KMS-11 (cell line): ENCODE data around the gene CMIP.

ENCODE experiments used
- H2AFZ ChIP-seq: fragments of 200-600 bp; sonication (generic); 2 replicates; pipeline ENCODE4 v1.6.1; 2016; ENCODE audit warnings: antibody characterized with exemption, mixed run types, low read depth
- H3K27ac ChIP-seq: fragments of 200-600 bp; sonication (generic); 2 replicates; pipeline ENCODE4 v1.6.1; 2016; ENCODE audit warnings: mild to moderate bottlenecking, mixed run types
- H3K27me3 ChIP-seq: fragments of 200-600 bp; sonication (generic); 2 replicates; pipeline ENCODE4 v1.6.1; 2017; ENCODE audit warnings: mild to moderate bottlenecking, low read depth, mixed run types, moderate library complexity; ENCODE audit not compliant: insufficient read depth
- H3K36me3 ChIP-seq: fragments of 200-600 bp; sonication (generic); 2 replicates; pipeline ENCODE4 v1.6.1; 2017; ENCODE audit warnings: mild to moderate bottlenecking, mixed run types; ENCODE audit not compliant: insufficient read depth
- H3K4me1 ChIP-seq: fragments of 200-600 bp; sonication (generic); 2 replicates; pipeline ENCODE4 v1.6.1; 2016; ENCODE audit warnings: mild to moderate bottlenecking, low read depth, mixed run types; ENCODE audit not compliant: poor library complexity, severe bottlenecking
- H3K4me2 ChIP-seq: fragments of 200-600 bp; sonication (generic); 2 replicates; pipeline ENCODE4 v1.7.0; 2016; ENCODE audit warnings: mild to moderate bottlenecking, mixed run types
- H3K4me3 ChIP-seq: fragments of 200-600 bp; sonication (generic); IDR thresholded peaks from 2 replicates; pipeline ENCODE4 v1.6.1; 2017; ENCODE audit warnings: low read depth, low read length, mixed read lengths; ENCODE audit not compliant: insufficient read depth
- H3K79me2 ChIP-seq: fragments of 200-600 bp; sonication (generic); 2 replicates; pipeline ENCODE4 v1.6.1; 2016; ENCODE audit warnings: low read depth, mixed run types; ENCODE audit not compliant: insufficient read depth
- H3K9ac ChIP-seq: fragments of 200-600 bp; sonication (generic); 2 replicates; pipeline ENCODE4 v1.6.1; 2016; ENCODE audit warnings: mild to moderate bottlenecking, mixed run types
- H4K20me1 ChIP-seq: fragments of 200-600 bp; sonication (generic); 2 replicates; pipeline ENCODE4 v1.6.1; 2016; ENCODE audit warnings: mild to moderate bottlenecking, mixed run types; ENCODE audit not compliant: insufficient read depth
- CTCF ChIP-seq: fragments of 200-600 bp; sonication (generic); conservative IDR thresholded peaks from 2 replicates; pipeline ENCODE4 v1.6.1; 2017; ENCODE audit warnings: low read depth, mild to moderate bottlenecking, antibody characterized with exemption, low read length, moderate library complexity, mixed read lengths

Gene CMIP

GRCh38 chr16:81569361-81570034, 124.9 kb downstream of the CMIP start:
- Histone ChIP-seq H2AFZ (no peak overlapping the region), H4K20me1 (peaks cover 8% of the 10 kb centered on the region; the same call in 1 of the 2 replicates), H3K9ac (no peak overlapping the region), H3K4me3 (no peak overlapping the region), H3K27me3 (no peaks in the 10 kb centered on the region), H3K4me1 (no peaks in the 10 kb centered on the region), H3K36me3 (no peaks in the 10 kb centered on the region), H3K79me2 (peaks cover 68% of the 10 kb centered on the region; the same call in 1 of the 2 replicates), H3K4me2 (no peak overlapping the region), H3K27ac (no peak overlapping the region)
- TF ChIP-seq CTCF: no peak

- Histone ChIP-seq H3K9ac (no peak overlapping the region), H3K27ac (no peak overlapping the region), H3K79me2 (peaks cover 61% of the 10 kb centered on the region; the same call in 1 of the 2 replicates), H3K4me1 (no peaks in the 10 kb centered on the region), H2AFZ (no peak overlapping the region), H3K4me2 (no peak overlapping the region), H3K27me3 (no peaks in the 10 kb centered on the region), H3K36me3 (no peaks in the 10 kb centered on the region), H3K4me3 (no peak overlapping the region), H4K20me1 (peaks cover 8% of the 10 kb centered on the region; the same call in 1 of the 2 replicates)
- no peak for TF ChIP-seq CTCF
Observed at GRCh38 chr16:81570151-81570846, 125.7 kb downstream of the CMIP start.

- no peak for TF ChIP-seq CTCF
- Histone ChIP-seq H3K4me1 (no peaks in the 10 kb centered on the region), H4K20me1 (peaks cover 8% of the 10 kb centered on the region; the same call in 1 of the 2 replicates), H3K4me3 (no peak overlapping the region), H3K79me2 (peaks cover 54% of the 10 kb centered on the region; the same call in 1 of the 2 replicates), H3K36me3 (no peaks in the 10 kb centered on the region), H2AFZ (no peak overlapping the region), H3K27me3 (no peaks in the 10 kb centered on the region), H3K9ac (no peak overlapping the region), H3K27ac (no peak overlapping the region), H3K4me2 (no peak overlapping the region)
Observed at GRCh38 chr16:81571175-81571574, 126.6 kb downstream of the CMIP start.

GRCh38 chr16:81571592-81572385, 127.2 kb downstream of the CMIP start:
- peaks cover 56% of the 10 kb centered on the region; the same call in 1 of the 2 replicates for H3K79me2 ChIP-seq

More at GRCh38 chr16:81571592-81572385, 127.2 kb downstream of the CMIP start:
- Histone ChIP-seq H3K4me1 (no peaks in the 10 kb centered on the region), H3K36me3 (no peaks in the 10 kb centered on the region), H2AFZ (no peak overlapping the region), H3K27ac (no peak overlapping the region), H3K27me3 (no peaks in the 10 kb centered on the region), H4K20me1 (peaks cover 3% of the 10 kb centered on the region; the same call in 1 of the 2 replicates), H3K4me3 (no peak overlapping the region), H3K4me2 (no peak overlapping the region), H3K9ac (no peak overlapping the region)
- TF ChIP-seq CTCF: no peak
